A549 (cell line): ENCODE data around the gene PGAP3. TPM values are rescaled to one million over a fixed set of nuclear protein-coding genes. Genes with fewer than 3 reads are reported as not detected.

Experiments used
- ATAC-seq, 2 experiments: fragments of 200-7000 bp in 1 of 2; fragments of >200 bp in 1 of 2; cut with Nextera tagmentation in 1 of 2; cut with Tn5 transposase in 1 of 2; 3 replicates each; pipeline versions ENCODE4 v1.8.0 to v1.9.1; 2018 to 2020; ENCODE audit warnings: mild to moderate bottlenecking in 1 of 2, moderate library complexity in 1 of 2
- CTCF ChIA-PET: fragments of 300-600 bp; sonication (Branson Sonifier 250); formaldehyde crosslinking; extraction: SDS; loops from one replicate; lab custom pipeline; 2021; ENCODE audit warnings: antibody characterized with exemption, inconsistent platforms; lab: Yijun Ruan, JAX
- POLR2A ChIA-PET: fragments of 350-600 bp; formaldehyde crosslinking; extraction: SDS; loops from one replicate; lab custom pipeline; 2021; ENCODE audit warnings: antibody characterized with exemption, inconsistent platforms; lab: Yijun Ruan, JAX
- DNase-seq, 2 experiments: peaks; one replicate each; pipeline versions ENCODE4 v3.0.0 to v3.0.0-alpha.2; 2011 to 2016; ENCODE audit warnings: low read depth in 1 of 2, low spot score in 1 of 2
- FAIRE-seq: peaks from 2 replicates; lab custom pipeline; 2011; peaks lifted over from hg19 to GRCh38; lab: Jason Lieb, UNC
- H3K27ac ChIP-seq, 2 experiments: fragments of >200 bp; sonication (Bioruptor Twin); formaldehyde crosslinking; 3 replicates each; pipeline ENCODE4 v1.5.1; 2016 to 2017
- H3K4me1 ChIP-seq: fragments of >200 bp; sonication (Bioruptor Twin); formaldehyde crosslinking; 3 replicates; pipeline ENCODE4 v1.6.1; 2016
- H3K4me2 ChIP-seq: fragments of >200 bp; sonication (Bioruptor Twin); formaldehyde crosslinking; 3 replicates; pipeline ENCODE4 v1.6.1; 2016
- H3K4me3 ChIP-seq: fragments of >200 bp; sonication (Bioruptor Twin); formaldehyde crosslinking; 3 replicates; pipeline ENCODE4 v1.5.1; 2016
- H3K9me3 ChIP-seq: fragments of >200 bp; sonication (Bioruptor Twin); formaldehyde crosslinking; 3 replicates; pipeline ENCODE4 v1.6.1; 2016
- CBX2 ChIP-seq: fragments of 200-600 bp; sonication (generic); IDR thresholded peaks from 2 replicates; pipeline ENCODE4 v1.6.1; 2016; ENCODE audit warnings: low read depth, mild to moderate bottlenecking, borderline replicate concordance
- CBX8 ChIP-seq: fragments of 200-600 bp; sonication (generic); IDR thresholded peaks from 2 replicates; pipeline ENCODE4 v1.6.1; 2016
- CEBPB ChIP-seq, 2 experiments: fragments of >200 bp in 1 of 2; sonication (Bioruptor Twin) in 1 of 2; formaldehyde crosslinking in 1 of 2; IDR thresholded peaks; 2 replicates each; pipeline ENCODE4 v1.6.1; 2012 to 2016
- EP300 ChIP-seq, 2 experiments: fragments of >200 bp; sonication (Bioruptor Twin); formaldehyde crosslinking; IDR thresholded peaks; 2 replicates in 1 of 2; 3 replicates in 1 of 2; pipeline ENCODE4 v1.6.1; 2016 to 2017
- ESRRA ChIP-seq: fragments of 150-350 bp; IDR thresholded peaks from 2 replicates; pipeline ENCODE4 v1.6.1; 2014; ENCODE audit warnings: mild to moderate bottlenecking, low read length, borderline replicate concordance
- HOXB13 ChIP-seq: fragments of 250-450 bp; sonication (Bioruptor Pico); IDR thresholded peaks from 2 replicates; pipeline ENCODE4 v1.5.0; 2020; ENCODE audit warnings: low read depth, mild to moderate bottlenecking, moderate library complexity
- JUN ChIP-seq, 2 experiments: fragments of >200 bp; sonication (Bioruptor Twin); formaldehyde crosslinking; IDR thresholded peaks; 2 replicates in 1 of 2; 3 replicates in 1 of 2; pipeline ENCODE4 v1.6.1; 2016 to 2017
- KDM1A ChIP-seq: fragments of 200-600 bp; sonication (generic); IDR thresholded peaks from 2 replicates; pipeline ENCODE4 v1.6.1; 2016; ENCODE audit warnings: low read depth, mild to moderate bottlenecking
- KDM5A ChIP-seq: fragments of 200-600 bp; sonication (generic); IDR thresholded peaks from 2 replicates; pipeline ENCODE4 v1.6.1; 2016; ENCODE audit warnings: antibody characterized with exemption, mild to moderate bottlenecking
- MYC ChIP-seq: IDR thresholded peaks from 2 replicates; pipeline ENCODE4 v1.6.1; 2012; ENCODE audit warnings: mild to moderate bottlenecking, inconsistent platforms, low read length, improper control_type of control experiment, borderline replicate concordance
- NR3C1 ChIP-seq: fragments of >200 bp; sonication (Bioruptor Twin); formaldehyde crosslinking; IDR thresholded peaks from 3 replicates; pipeline ENCODE4 v1.6.1; 2017
- POLR2A ChIP-seq: IDR thresholded peaks from 2 replicates; pipeline ENCODE4 v1.6.1; 2012; ENCODE audit warnings: mild to moderate bottlenecking, low read length
- POLR2AphosphoS2 ChIP-seq: conservative IDR thresholded peaks from 2 replicates; pipeline ENCODE4 v1.6.1; 2012; ENCODE audit warnings: low read length, improper control_type of control experiment, inconsistent platforms
- RFX5 ChIP-seq: fragments of 450-650 bp; IDR thresholded peaks from 2 replicates; pipeline ENCODE4 v1.7.1; 2014; ENCODE audit warnings: antibody characterized with exemption, mild to moderate bottlenecking, moderate library complexity
- SMC3 ChIP-seq: fragments of >200 bp; sonication (Bioruptor Twin); formaldehyde crosslinking; IDR thresholded peaks from 3 replicates; pipeline ENCODE4 v1.6.1; 2018; ENCODE audit warnings: inconsistent platforms
- ZNF302 ChIP-seq: fragments of 250-450 bp; sonication (Bioruptor Pico); IDR thresholded peaks from 2 replicates; pipeline ENCODE4 v1.9.0; 2021; ENCODE audit warnings: inconsistent platforms, mild to moderate bottlenecking, moderate library complexity
- ZSCAN20 ChIP-seq: fragments of 250-450 bp; sonication (Bioruptor Pico); IDR thresholded peaks from 2 replicates; pipeline ENCODE4 v1.8.0; 2022; ENCODE audit warnings: mild to moderate bottlenecking, moderate library complexity
- WGBS: methylation state at CpG from one replicate; pipeline ENCODE4 v1.1.6; 2017; ENCODE audit errors: missing lambda C conversion rate; 5-methylcytosine and 5-hydroxymethylcytosine counted together
- polyA plus RNA-seq, 4 experiments: library from polyadenylated mRNA; depleted of rRNA in 3 of 4; stranded (reverse); fragments of >200 nt; fragmentation: RNase III in 1 of 4; extraction: RNeasy Plus Mini Kit Qiagen cat#74134 plus additional on column Dnase treatment in 1 of 4; gene quantifications; 2 replicates in 3 of 4; 3 replicates in 1 of 4; pipeline ENCODE4 v1.2.3, GENCODE V29; 2011 to 2017
- TF ChIP-seq, protein P1 (sequence below): fragments of >200 bp; sonication (Bioruptor Twin); formaldehyde crosslinking; IDR thresholded peaks from 3 replicates; pipeline ENCODE4 v1.6.1; 2016
- TF ChIP-seq, protein P2 (sequence below): fragments of >200 bp; sonication (Bioruptor Twin); formaldehyde crosslinking; IDR thresholded peaks from 2 replicates; pipeline ENCODE4 v1.6.1; 2016
- TF ChIP-seq, protein P3 (sequence below): fragments of 250-450 bp; sonication (Bioruptor Pico); IDR thresholded peaks from 2 replicates; pipeline ENCODE4 v1.5.0; 2020; ENCODE audit warnings: low read depth, mild to moderate bottlenecking, moderate library complexity

Gene PGAP3
- polyA plus RNA-seq, 2 of the 4 experiments (the other 2 are of a cell fraction), result 7.3 to 8.5 TPM

DNA sequence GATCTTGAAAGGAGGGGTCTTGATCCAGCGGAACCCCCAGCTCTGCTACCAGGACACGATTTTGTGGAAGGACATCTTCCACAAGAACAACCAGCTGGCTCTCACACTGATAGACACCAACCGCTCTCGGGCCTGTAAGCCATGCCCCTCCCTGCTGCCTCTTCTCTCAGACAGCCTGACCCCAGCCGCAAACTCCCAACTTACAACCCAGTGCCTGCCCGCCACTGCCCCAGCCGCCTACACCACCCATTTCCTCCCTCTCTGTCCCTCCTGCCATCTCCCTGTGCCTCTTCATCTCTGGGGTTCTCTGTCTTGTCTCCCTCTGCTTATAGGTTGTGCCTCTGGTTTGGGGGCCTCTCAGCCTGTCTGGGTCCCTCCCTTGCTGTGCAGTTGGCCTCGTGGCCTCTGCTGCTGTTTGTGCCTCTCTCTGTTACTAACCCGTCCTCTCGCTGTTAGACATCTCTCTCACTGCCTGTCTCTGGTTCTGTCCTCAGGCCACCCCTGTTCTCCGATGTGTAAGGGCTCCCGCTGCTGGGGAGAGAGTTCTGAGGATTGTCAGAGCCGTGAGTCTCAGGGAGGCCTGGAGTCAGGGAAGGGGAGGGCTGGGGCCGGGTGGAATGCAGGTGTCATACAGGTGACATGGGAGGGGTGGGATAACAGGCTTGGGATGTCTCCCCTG is 21.6 kb upstream of the PGAP3 start (continued):
- TF ChIP-seq, protein P1, sequence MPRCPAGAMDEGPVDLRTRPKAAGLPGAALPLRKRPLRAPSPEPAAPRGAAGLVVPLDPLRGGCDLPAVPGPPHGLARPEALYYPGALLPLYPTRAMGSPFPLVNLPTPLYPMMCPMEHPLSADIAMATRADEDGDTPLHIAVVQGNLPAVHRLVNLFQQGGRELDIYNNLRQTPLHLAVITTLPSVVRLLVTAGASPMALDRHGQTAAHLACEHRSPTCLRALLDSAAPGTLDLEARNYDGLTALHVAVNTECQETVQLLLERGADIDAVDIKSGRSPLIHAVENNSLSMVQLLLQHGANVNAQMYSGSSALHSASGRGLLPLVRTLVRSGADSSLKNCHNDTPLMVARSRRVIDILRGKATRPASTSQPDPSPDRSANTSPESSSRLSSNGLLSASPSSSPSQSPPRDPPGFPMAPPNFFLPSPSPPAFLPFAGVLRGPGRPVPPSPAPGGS, result no peak
- TF ChIP-seq RFX5, result no peak
- no peak for TF ChIP-seq CBX8

DNA sequence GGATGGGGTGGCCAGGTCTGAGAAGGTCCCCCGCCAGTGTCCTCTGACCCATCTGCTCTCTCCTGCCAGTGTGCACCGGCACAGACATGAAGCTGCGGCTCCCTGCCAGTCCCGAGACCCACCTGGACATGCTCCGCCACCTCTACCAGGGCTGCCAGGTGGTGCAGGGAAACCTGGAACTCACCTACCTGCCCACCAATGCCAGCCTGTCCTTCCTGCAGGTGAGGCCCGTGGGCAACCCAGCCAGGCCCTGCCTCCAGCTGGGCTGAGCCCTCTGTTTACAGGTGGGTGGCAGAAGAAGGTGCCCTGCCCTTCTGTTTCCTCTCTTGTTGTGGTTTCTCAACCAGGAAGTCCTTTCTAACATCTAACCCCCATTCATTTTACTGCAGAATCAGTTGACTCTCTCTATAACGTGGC is 19.1 kb upstream of the PGAP3 start:
- no peak overlapping the region for H3K4me3 ChIP-seq
- ATAC-seq, result no peak
- no peak overlapping the region for H3K27ac ChIP-seq
- DNase-seq, result no peak
- no peaks in the 10 kb centered on the region for H3K9me3 ChIP-seq
- no peak overlapping the region for H3K4me2 ChIP-seq
- no peak for FAIRE-seq
- H3K4me1 ChIP-seq, result peaks cover 44% of the 10 kb centered on the region
- WGBS, result 86% methylated on average over 7 of the region's 7 CpGs
- CTCF ChIA-PET, result interaction anchor here (0.9 to 50.7 kb wide), 7 partner anchors 13 to 70 kb away, joined by 3 to 1391 read pairs (median 7); partner anchors contain the start of genes MIEN1, PPP1R1B and STARD3
- no peak for TF ChIP-seq POLR2A
- TF ChIP-seq ESRRA, result no peak
- TF ChIP-seq JUN (IDR thresholded peaks at IDR 0.05), result no peak
- TF ChIP-seq CBX2, result no peak
- TF ChIP-seq HOXB13 (CRISPR knock-in tag), result no peak
- no peak for TF ChIP-seq CEBPB (IDR thresholded peaks at IDR 0.05)
- TF ChIP-seq EP300 (IDR thresholded peaks at IDR 0.05), result no peak
- TF ChIP-seq, protein P2, sequence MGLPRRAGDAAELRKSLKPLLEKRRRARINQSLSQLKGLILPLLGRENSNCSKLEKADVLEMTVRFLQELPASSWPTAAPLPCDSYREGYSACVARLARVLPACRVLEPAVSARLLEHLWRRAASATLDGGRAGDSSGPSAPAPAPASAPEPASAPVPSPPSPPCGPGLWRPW, result no peak
- no peak for TF ChIP-seq POLR2AphosphoS2
- TF ChIP-seq, protein P1, result no peak
- no peak for TF ChIP-seq SMC3
- TF ChIP-seq KDM5A, result no peak
- TF ChIP-seq, protein P3, sequence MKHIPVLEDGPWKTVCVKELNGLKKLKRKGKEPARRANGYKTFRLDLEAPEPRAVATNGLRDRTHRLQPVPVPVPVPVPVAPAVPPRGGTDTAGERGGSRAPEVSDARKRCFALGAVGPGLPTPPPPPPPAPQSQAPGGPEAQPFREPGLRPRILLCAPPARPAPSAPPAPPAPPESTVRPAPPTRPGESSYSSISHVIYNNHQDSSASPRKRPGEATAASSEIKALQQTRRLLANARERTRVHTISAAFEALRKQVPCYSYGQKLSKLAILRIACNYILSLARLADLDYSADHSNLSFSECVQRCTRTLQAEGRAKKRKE, result no peak
- TF ChIP-seq MYC, result no peak
- TF ChIP-seq, all 56 proteins: peak for 0
- POLR2A ChIA-PET, result no interaction called here

DNA sequence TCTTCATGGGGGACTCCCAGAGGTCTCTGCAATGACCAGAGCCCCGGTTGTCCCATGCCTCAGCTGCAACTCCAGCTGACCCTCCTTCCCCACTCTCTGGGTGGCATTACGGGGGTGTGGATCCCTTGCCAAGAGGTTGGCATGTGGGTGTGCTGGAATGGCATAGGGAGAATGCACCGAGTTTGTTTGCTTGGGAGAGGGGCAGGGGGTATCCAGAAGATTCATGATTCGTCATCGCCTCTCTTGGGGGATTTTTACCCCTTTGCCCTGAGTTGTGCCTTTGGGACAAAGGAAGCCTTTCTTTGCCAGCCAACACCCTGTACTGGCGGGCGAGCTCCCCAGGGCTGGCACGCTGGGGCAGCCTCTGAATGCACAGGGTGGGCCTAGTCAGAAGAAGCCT is 18.5 kb upstream of the PGAP3 start:
- no peak for DNase-seq
- peaks cover 49% of the 10 kb centered on the region for H3K4me1 ChIP-seq
- ChIA-PET POLR2A (no interaction called here), CTCF (interaction anchor here (0.9 to 50.7 kb wide), 9 partner anchors 9 to 69 kb away, joined by 3 to 1391 read pairs (median 7); partner anchors contain the start of genes MIEN1, PPP1R1B and STARD3)
- no peak overlapping the region for H3K27ac ChIP-seq
- no peak for TF ChIP-seq NR3C1
- no peak for TF ChIP-seq ZNF302
- no peak for TF ChIP-seq KDM1A
- no peak for TF ChIP-seq ZSCAN20
- no peak for TF ChIP-seq JUN (IDR thresholded peaks at IDR 0.05)
- TF ChIP-seq, all 56 proteins: peak for 0
- Histone ChIP-seq H3K9me3 (no peaks in the 10 kb centered on the region), H3K4me3 (no peak overlapping the region), H3K4me2 (no peak overlapping the region)
- no peak for ATAC-seq
- WGBS, result 87% methylated on average over 8 of the region's 8 CpGs
- no peak for FAIRE-seq
